Measurements from ENCODE around the gene ARHGAP24.
"Not testable (repeated sequence)": the region's sequence is repeated elsewhere in the genome, so short reads cannot be mapped to it uniquely, and the experiment has no call there.

Gene ARHGAP24

GRCh38 chr4:85656759-85657505 lies 182.0 kb downstream of the ARHGAP24 start:
- DNase-seq (ENCODE audit: low spot score): no peak

GRCh38 chr4:85658766-85659439 lies 184.0 kb downstream of the ARHGAP24 start:
- DNase-seq (ENCODE audit: low spot score): no peak

- no peak for DNase-seq (ENCODE audit: low spot score)
Observed at GRCh38 chr4:85659610-85660218, 184.8 kb downstream of the ARHGAP24 start.

- DNase-seq (ENCODE audit: low spot score): not testable (repeated sequence)
Observed at GRCh38 chr4:85666625-85667024, 191.7 kb downstream of the ARHGAP24 start.

- no peak for DNase-seq (ENCODE audit: low spot score)
Observed at GRCh38 chr4:85669204-85669603, 194.3 kb downstream of the ARHGAP24 start.

- no peak for DNase-seq (ENCODE audit: low spot score)
Observed at GRCh38 chr4:85669992-85670548, 195.1 kb downstream of the ARHGAP24 start.

- no peak for DNase-seq (ENCODE audit: low spot score)
Observed at GRCh38 chr4:85671120-85671519, 196.2 kb downstream of the ARHGAP24 start.

GRCh38 chr4:85672116-85672515 lies 197.2 kb downstream of the ARHGAP24 start:
- peak; percentile 34 for DNase-seq (ENCODE audit: low spot score)

GRCh38 chr4:85672959-85673358 lies 198.0 kb downstream of the ARHGAP24 start:
- no peak for DNase-seq (ENCODE audit: low spot score)

- DNase-seq (ENCODE audit: low spot score): no peak
Observed at GRCh38 chr4:85673540-85673939, 198.6 kb downstream of the ARHGAP24 start.

GRCh38 chr4:85675076-85676049 lies 200.4 kb downstream of the ARHGAP24 start:
- DNase-seq (ENCODE audit: low spot score): no peak

GRCh38 chr4:85676050-85676425 lies 201.1 kb downstream of the ARHGAP24 start:
- DNase-seq (ENCODE audit: low spot score): no peak

GRCh38 chr4:85676850-85677590 lies 202.1 kb downstream of the ARHGAP24 start:
- DNase-seq (ENCODE audit: low spot score): no peak

- peak; percentile 85 for DNase-seq (ENCODE audit: low spot score)
Observed at GRCh38 chr4:85681221-85681657, 206.3 kb downstream of the ARHGAP24 start.

- no peak for DNase-seq (ENCODE audit: low spot score)
Observed at GRCh38 chr4:85681921-85682320, 207.0 kb downstream of the ARHGAP24 start.

GRCh38 chr4:85682391-85682790 lies 207.4 kb downstream of the ARHGAP24 start:
- no peak for DNase-seq (ENCODE audit: low spot score)

GRCh38 chr4:85684676-85685075 lies 209.7 kb downstream of the ARHGAP24 start:
- no peak for DNase-seq (ENCODE audit: low spot score)

GRCh38 chr4:85686398-85686797 lies 211.4 kb downstream of the ARHGAP24 start:
- no peak for DNase-seq (ENCODE audit: low spot score)

GRCh38 chr4:85688055-85688740 lies 213.2 kb downstream of the ARHGAP24 start:
- no peak for DNase-seq (ENCODE audit: low spot score)

GRCh38 chr4:85696661-85697060 lies 221.7 kb downstream of the ARHGAP24 start:
- DNase-seq (ENCODE audit: low spot score): no peak

Data from AG20443 (cell line).